PFSK-1 (cell line): Measurements from ENCODE around the gene IGFALS.

Source experiments
- FOXP2 ChIP-seq: optimal IDR thresholded peaks from 2 replicates; pipeline ENCODE3; 2011; ENCODE audit warnings: borderline replicate concordance, control low read depth, inconsistent platforms; ENCODE audit not compliant: insufficient read depth; ENCODE audit errors: extremely low read length, extremely low read depth
- POLR2AphosphoS5 ChIP-seq: IDR thresholded peaks from 2 replicates; pipeline ENCODE4 v1.6.1; 2012; ENCODE audit warnings: low read depth, mild to moderate bottlenecking, control low read depth, low read length, moderate library complexity
- REST ChIP-seq, 2 experiments: IDR thresholded peaks; 2 replicates each; pipeline versions ENCODE4 v1.6.1 to v1.8.0; 2011 to 2012; ENCODE audit warnings: low read depth in 2 of 2, low read length in 2 of 2, control low read depth in 1 of 2, inconsistent platforms in 1 of 2, mild to moderate bottlenecking in 1 of 2, moderate library complexity in 1 of 2; ENCODE audit not compliant: insufficient read depth in 1 of 2
- SIN3A ChIP-seq: IDR thresholded peaks from 2 replicates; pipeline ENCODE4 v1.6.1; 2012; ENCODE audit warnings: mild to moderate bottlenecking, low read length, moderate library complexity, borderline replicate concordance; ENCODE audit not compliant: insufficient read depth
- TAF1 ChIP-seq: IDR thresholded peaks from 2 replicates; pipeline ENCODE4 v1.6.1; 2012; ENCODE audit warnings: low read length, control low read depth, borderline replicate concordance; ENCODE audit not compliant: insufficient read depth

The IGFALS gene

GRCh38 chr16:1784977-1785845, 8.3 kb downstream of the IGFALS start:
- TF ChIP-seq POLR2AphosphoS5 (no peak), REST (IDR thresholded peaks at IDR 0.05; ENCODE audit: insufficient read depth in 1 of 2, low read depth in 2 of 2, low read length in 2 of 2) (no peak), FOXP2 (no peak), SIN3A (no peak), TAF1 (no peak)

- TF ChIP-seq POLR2AphosphoS5, result peak; percentile 36; the same call in 1 of the 2 replicates
- no peak for TF ChIP-seq REST (IDR thresholded peaks at IDR 0.05; ENCODE audit: insufficient read depth in 1 of 2, low read depth in 2 of 2, low read length in 2 of 2)
- TF ChIP-seq SIN3A, result peak; percentile 80; the same call in 1 of the 2 replicates
- no peak for TF ChIP-seq TAF1
- no peak for TF ChIP-seq FOXP2
These were observed 10.9 kb downstream of the IGFALS start, which contains the start of the genes NUBP2 and SPSB3 for GRCh38 chr16:1782408-1783264. TSS of gene NUBP2 (plus strand) at chr16:1782960. CDS start at chr16:1783021, 61 bp downstream. TSS of gene SPSB3 (minus strand) at chr16:1782571. CDS start at chr16:1781483, 1,088 bp downstream.

GRCh38 chr16:1781758-1782407, 11.6 kb downstream of the IGFALS start:
- TF ChIP-seq REST (IDR thresholded peaks at IDR 0.05; ENCODE audit: insufficient read depth in 1 of 2, low read depth in 2 of 2, low read length in 2 of 2) (no peak), FOXP2 (no peak), TAF1 (no peak), POLR2AphosphoS5 (no peak), SIN3A (no peak)

- no peak for TF ChIP-seq REST (IDR thresholded peaks at IDR 0.05; ENCODE audit: insufficient read depth in 1 of 2, low read depth in 2 of 2, low read length in 2 of 2)
- no peak for TF ChIP-seq SIN3A
- no peak for TF ChIP-seq TAF1
- no peak for TF ChIP-seq FOXP2
- no peak for TF ChIP-seq POLR2AphosphoS5
These were observed 12.3 kb downstream of the IGFALS start for GRCh38 chr16:1781254-1781653.
